A549 (cell line): ENCODE results near the gene EPHB1.

Source experiments
- CHD2 ChIP-seq: fragments of 150-350 bp; IDR thresholded peaks from 2 replicates; pipeline ENCODE4 v1.6.1; 2014; ENCODE audit warnings: low read length; ENCODE audit not compliant: partially characterized antibody
- EHMT2 ChIP-seq: fragments of 200-600 bp; sonication (generic); IDR thresholded peaks from 2 replicates; pipeline ENCODE4 v1.6.1; 2016; ENCODE audit warnings: antibody characterized with exemption, low read depth, mild to moderate bottlenecking, moderate library complexity
- EP300 ChIP-seq, 2 experiments: fragments of >200 bp; sonication (Bioruptor Twin); formaldehyde crosslinking; IDR thresholded peaks; 2 replicates in 1 of 2; 3 replicates in 1 of 2; pipeline ENCODE4 v1.6.1; 2016 to 2017
- FOSL2 ChIP-seq, 2 experiments: fragments of 450-650 bp in 1 of 2; fragments of >200 bp in 1 of 2; sonication (Bioruptor Twin) in 1 of 2; formaldehyde crosslinking; IDR thresholded peaks; 2 replicates each; pipeline versions ENCODE4 v1.5.0 to v1.6.1; 2016 to 2020; ENCODE audit warnings: mild to moderate bottlenecking in 1 of 2, moderate library complexity in 1 of 2
- KDM1A ChIP-seq: fragments of 200-600 bp; sonication (generic); IDR thresholded peaks from 2 replicates; pipeline ENCODE4 v1.6.1; 2016; ENCODE audit warnings: low read depth, mild to moderate bottlenecking
- MAZ ChIP-seq: fragments of 150-350 bp; IDR thresholded peaks from 2 replicates; pipeline ENCODE4 v1.6.1; 2014; ENCODE audit warnings: antibody characterized with exemption, low read depth, low read length, borderline replicate concordance
- POLR2A ChIP-seq: IDR thresholded peaks from 2 replicates; pipeline ENCODE4 v1.6.1; 2012; ENCODE audit warnings: mild to moderate bottlenecking, low read length
- RARB ChIP-seq: fragments of 250-450 bp; sonication (Bioruptor Pico); IDR thresholded peaks from 2 replicates; pipeline ENCODE4 v1.8.0; 2021; ENCODE audit warnings: mild to moderate bottlenecking, moderate library complexity
- RFX5 ChIP-seq: fragments of 450-650 bp; IDR thresholded peaks from 2 replicates; pipeline ENCODE4 v1.7.1; 2014; ENCODE audit warnings: antibody characterized with exemption, mild to moderate bottlenecking, moderate library complexity
- RNF2 ChIP-seq: fragments of 200-600 bp; sonication (generic); IDR thresholded peaks from 2 replicates; pipeline ENCODE4 v1.6.1; 2016; ENCODE audit warnings: low read depth, mild to moderate bottlenecking, antibody characterized with exemption, moderate library complexity, borderline replicate concordance
- TF ChIP-seq, protein P1 (sequence below): fragments of >200 bp; sonication (Bioruptor Twin); formaldehyde crosslinking; IDR thresholded peaks from 3 replicates; pipeline ENCODE4 v1.5.1; 2016

DNA sequence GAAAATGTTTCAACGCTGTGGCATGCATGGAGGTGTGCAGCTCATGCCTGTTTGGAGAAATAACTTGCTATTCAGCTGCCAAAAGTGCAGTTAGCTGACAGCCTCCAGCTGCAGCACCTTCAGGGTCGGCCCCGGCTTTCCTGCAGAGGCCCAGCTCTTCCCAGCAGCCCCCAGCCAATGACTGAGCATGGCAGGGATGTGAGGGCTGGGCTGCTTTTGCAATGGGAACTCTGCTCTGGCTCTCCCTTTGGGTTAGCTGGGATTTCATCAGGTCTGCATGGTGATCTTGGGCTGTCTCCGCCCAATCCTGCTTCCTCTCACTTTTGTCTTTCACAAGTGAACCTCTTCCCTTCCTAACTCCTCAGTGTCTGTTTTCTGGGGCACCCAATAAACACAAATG, 396.6 kb downstream of the EPHB1 start:
- TF ChIP-seq, protein P1, sequence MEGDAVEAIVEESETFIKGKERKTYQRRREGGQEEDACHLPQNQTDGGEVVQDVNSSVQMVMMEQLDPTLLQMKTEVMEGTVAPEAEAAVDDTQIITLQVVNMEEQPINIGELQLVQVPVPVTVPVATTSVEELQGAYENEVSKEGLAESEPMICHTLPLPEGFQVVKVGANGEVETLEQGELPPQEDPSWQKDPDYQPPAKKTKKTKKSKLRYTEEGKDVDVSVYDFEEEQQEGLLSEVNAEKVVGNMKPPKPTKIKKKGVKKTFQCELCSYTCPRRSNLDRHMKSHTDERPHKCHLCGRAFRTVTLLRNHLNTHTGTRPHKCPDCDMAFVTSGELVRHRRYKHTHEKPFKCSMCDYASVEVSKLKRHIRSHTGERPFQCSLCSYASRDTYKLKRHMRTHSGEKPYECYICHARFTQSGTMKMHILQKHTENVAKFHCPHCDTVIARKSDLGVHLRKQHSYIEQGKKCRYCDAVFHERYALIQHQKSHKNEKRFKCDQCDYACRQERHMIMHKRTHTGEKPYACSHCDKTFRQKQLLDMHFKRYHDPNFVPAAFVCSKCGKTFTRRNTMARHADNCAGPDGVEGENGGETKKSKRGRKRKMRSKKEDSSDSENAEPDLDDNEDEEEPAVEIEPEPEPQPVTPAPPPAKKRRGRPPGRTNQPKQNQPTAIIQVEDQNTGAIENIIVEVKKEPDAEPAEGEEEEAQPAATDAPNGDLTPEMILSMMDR, result no peak
- TF ChIP-seq EP300 (IDR thresholded peaks at IDR 0.05) (no peak), POLR2A (no peak), FOSL2 (IDR thresholded peaks at IDR 0.05) (no peak), FOSL2 (CRISPR knock-in tag; IDR thresholded peaks at IDR 0.05) (no peak), RFX5 (no peak), KDM1A (no peak), RARB (CRISPR knock-in tag) (no peak), EHMT2 (no peak), MAZ (no peak), RNF2 (no peak), CHD2 (no peak)
